Measurements from ENCODE around the gene IL21R. TPM values are rescaled to one million over a fixed set of nuclear protein-coding genes. Genes with fewer than 3 reads are reported as not detected.
"Not testable (repeated sequence)": the region's sequence is repeated elsewhere in the genome, so short reads cannot be mapped to it uniquely, and the experiment has no call there.

The IL21R gene
- total RNA-seq, 8 experiments from 2014 or later, result 0.05 to 1.2 (median 0.17) TPM

- no peak for ATAC-seq (replicated peaks in 6 of 8)
- no peak overlapping the region for H3K4me3 ChIP-seq
- WGBS, 10 experiments, result 33 to 94% (median 79%) methylated on average over 2 to 6 of the region's 6 CpGs; no CpG with 5 or more reads in 3 of the 10 experiments
- H3K27ac ChIP-seq, result no peak overlapping the region
- in situ Hi-C loops (cut with MboI; ENCODE audit: low pct_unique_long_range_greater_than_20kb in 2 of 9, low sequenced_read_pairs in 9 of 9, unreplicated experiment in 9 of 9), result no loop called here
- H3K4me1 ChIP-seq (replicated peaks in 1 of 2), result no peaks in the 10 kb centered on the region
Observed at GRCh38 chr16:27408602-27409031, 6.6 kb downstream of the IL21R start.

- H3K4me1 ChIP-seq (replicated peaks in 1 of 2); ATAC-seq (replicated peaks in 6 of 8); in situ Hi-C loops (cut with MboI; ENCODE audit: low pct_unique_long_range_greater_than_20kb in 2 of 9, low sequenced_read_pairs in 9 of 9, unreplicated experiment in 9 of 9); H3K27ac ChIP-seq; H3K4me3 ChIP-seq: not testable (repeated sequence)
- WGBS, 10 experiments, result 58 to 100% (median 83%) methylated on average over 1 to 2 of the region's 2 CpGs; no CpG with 5 or more reads in 3 of the 10 experiments
Observed at GRCh38 chr16:27409958-27410357, 8.0 kb downstream of the IL21R start.

GRCh38 chr16:27410761-27411160 is 8.8 kb downstream of the IL21R start:
- no peak overlapping the region for H3K4me3 ChIP-seq
- H3K4me1 ChIP-seq (replicated peaks in 1 of 2), result no peaks in the 10 kb centered on the region
- H3K27ac ChIP-seq, result no peak overlapping the region
- in situ Hi-C loops (cut with MboI; ENCODE audit: low pct_unique_long_range_greater_than_20kb in 2 of 9, low sequenced_read_pairs in 9 of 9, unreplicated experiment in 9 of 9), result no loop called here
- WGBS, 10 experiments, result 71 to 100% (median 90%) methylated on average over 1 of the region's 1 CpG
- ATAC-seq (replicated peaks in 6 of 8), result no peak

- Histone ChIP-seq H3K4me3 (no peak overlapping the region), H3K4me1 (replicated peaks in 1 of 2) (no peaks in the 10 kb centered on the region), H3K27ac (no peak overlapping the region)
- WGBS, 10 experiments, result 50 to 100% (median 90%) methylated on average over 1 to 2 of the region's 2 CpGs
- ATAC-seq (replicated peaks in 6 of 8), result no peak
- in situ Hi-C loops (cut with MboI; ENCODE audit: low pct_unique_long_range_greater_than_20kb in 2 of 9, low sequenced_read_pairs in 9 of 9, unreplicated experiment in 9 of 9), result no loop called here
Observed at GRCh38 chr16:27413956-27414355, 12.0 kb downstream of the IL21R start.

- in situ Hi-C loops (cut with MboI; ENCODE audit: low pct_unique_long_range_greater_than_20kb in 2 of 9, low sequenced_read_pairs in 9 of 9, unreplicated experiment in 9 of 9), result no loop called here
- WGBS, 10 experiments, result 52 to 100% (median 82%) methylated on average over 1 to 6 of the region's 6 CpGs
- Histone ChIP-seq H3K4me3 (no peak overlapping the region), H3K4me1 (replicated peaks in 1 of 2) (no peaks in the 10 kb centered on the region), H3K27ac (no peak overlapping the region)
- no peak for ATAC-seq (replicated peaks in 6 of 8)
Observed at GRCh38 chr16:27414788-27415431, 12.9 kb downstream of the IL21R start.

GRCh38 chr16:27417047-27417671 is 15.2 kb downstream of the IL21R start:
- Histone ChIP-seq H3K4me3 (no peak overlapping the region), H3K27ac (no peak overlapping the region), H3K4me1 (replicated peaks in 1 of 2) (no peaks in the 10 kb centered on the region)
- ATAC-seq (replicated peaks in 6 of 8), result no peak
- WGBS, 10 experiments, result 40 to 100% (median 70%) methylated on average over 1 to 4 of the region's 4 CpGs
- in situ Hi-C loops (cut with MboI; ENCODE audit: low pct_unique_long_range_greater_than_20kb in 2 of 9, low sequenced_read_pairs in 9 of 9, unreplicated experiment in 9 of 9), result no loop called here

GRCh38 chr16:27421961-27422740 is 20.2 kb downstream of the IL21R start:
- H3K27ac ChIP-seq, result no peak overlapping the region
- H3K4me3 ChIP-seq, result no peak overlapping the region
- H3K4me1 ChIP-seq (replicated peaks in 1 of 2), result no peaks in the 10 kb centered on the region
- in situ Hi-C loops (cut with MboI; ENCODE audit: low pct_unique_long_range_greater_than_20kb in 2 of 9, low sequenced_read_pairs in 9 of 9, unreplicated experiment in 9 of 9), result no loop called here
- ATAC-seq (replicated peaks in 6 of 8), result no peak

GRCh38 chr16:27424772-27425498 is 23.0 kb downstream of the IL21R start:
- in situ Hi-C loops (cut with MboI; ENCODE audit: low pct_unique_long_range_greater_than_20kb in 2 of 9, low sequenced_read_pairs in 9 of 9, unreplicated experiment in 9 of 9), result loop anchor here in 1 of 9 experiments (25.0 kb wide), 1 partner anchor 112 kb away; the partner anchor contains the start of gene GTF3C1
- 60 to 100% (median 78%) methylated on average over 1 to 6 of the region's 10 CpGs; no CpG with 5 or more reads in 1 of the 10 experiments for WGBS, 10 experiments
- no peak for ATAC-seq (replicated peaks in 6 of 8)

GRCh38 chr16:27425961-27426360 is 24.0 kb downstream of the IL21R start:
- Histone ChIP-seq H3K4me3 (no peak overlapping the region), H3K4me1 (replicated peaks in 1 of 2) (no peaks in the 10 kb centered on the region), H3K27ac (no peak overlapping the region)
- no peak for ATAC-seq (replicated peaks in 6 of 8)
- in situ Hi-C loops (cut with MboI; ENCODE audit: low pct_unique_long_range_greater_than_20kb in 2 of 9, low sequenced_read_pairs in 9 of 9, unreplicated experiment in 9 of 9), result loop anchor here in 1 of 9 experiments (25.0 kb wide), 1 partner anchor 111 kb away; the partner anchor contains the start of gene GTF3C1
- WGBS, 10 experiments, result 80 to 100% (median 100%) methylated on average over 1 of the region's 1 CpG; no CpG with 5 or more reads in 4 of the 10 experiments

More at GRCh38 chr16:27424772-27425498, 23.0 kb downstream of the IL21R start:
- Histone ChIP-seq H3K4me3 (no peak overlapping the region), H3K4me1 (replicated peaks in 1 of 2) (no peaks in the 10 kb centered on the region), H3K27ac (no peak overlapping the region)

GRCh38 chr16:27426423-27427408 is 24.7 kb downstream of the IL21R start:
- WGBS, 10 experiments, result 0 to 100% (median 65%) methylated on average over 1 to 7 of the region's 7 CpGs; no CpG with 5 or more reads in 1 of the 10 experiments
- ATAC-seq (replicated peaks in 6 of 8), result peak in 3 of 8 experiments; percentile 58 to 98 (median 96)
- Histone ChIP-seq H3K4me3 (no peak overlapping the region), H3K4me1 (replicated peaks in 1 of 2) (no peaks in the 10 kb centered on the region), H3K27ac (no peak overlapping the region)
- in situ Hi-C loops (cut with MboI; ENCODE audit: low pct_unique_long_range_greater_than_20kb in 2 of 9, low sequenced_read_pairs in 9 of 9, unreplicated experiment in 9 of 9), result loop anchor here in 1 of 9 experiments (25.0 kb wide), 1 partner anchor 111 kb away; the partner anchor contains the start of gene GTF3C1

GRCh38 chr16:27427538-27427937 is 25.6 kb downstream of the IL21R start:
- Histone ChIP-seq H3K4me3 (no peak overlapping the region), H3K27ac (no peak overlapping the region), H3K4me1 (replicated peaks in 1 of 2) (no peaks in the 10 kb centered on the region)
- in situ Hi-C loops (cut with MboI; ENCODE audit: low pct_unique_long_range_greater_than_20kb in 2 of 9, low sequenced_read_pairs in 9 of 9, unreplicated experiment in 9 of 9), result loop anchor here in 1 of 9 experiments (25.0 kb wide), 1 partner anchor 110 kb away; the partner anchor contains the start of gene GTF3C1
- WGBS, 10 experiments, result 67 to 83% (median 75%) methylated on average over 1 to 5 of the region's 5 CpGs; no CpG with 5 or more reads in 5 of the 10 experiments
- no peak for ATAC-seq (replicated peaks in 6 of 8)

All from motor neuron (in vitro differentiated cells).